ENCODE data around the gene SEC14L5.
A peak's percentile ranks its signal among the peaks of the same experiment; 100 is the strongest.
"Not testable (repeated sequence)": the region's sequence is repeated elsewhere in the genome, so short reads cannot be mapped to it uniquely, and the experiment has no call there.

SEC14L5 gene

GRCh38 chr16:5032748-5033167 is 74.6 kb downstream of the SEC14L5 start:
- H3K4me3 ChIP-seq (ENCODE audit: low read depth in 1 of 2, low read length in 2 of 2): peak overlapping the region; percentile 94 to 100
- H3K27ac ChIP-seq (ENCODE audit: low read length): no peak overlapping the region
- peaks cover 0 to 27% of the 10 kb centered on the region in 2 donors for H3K36me3 ChIP-seq (ENCODE audit: control insufficient read depth in 1 of 2, insufficient read depth in 2 of 2, low read length in 2 of 2)
- no peaks in the 10 kb centered on the region for H3K9me3 ChIP-seq (ENCODE audit: control insufficient read depth in 1 of 2, low read length in 2 of 2)
- peaks cover 6 to 27% of the 10 kb centered on the region in 2 donors for H3K4me1 ChIP-seq (ENCODE audit: control insufficient read depth in 1 of 2, insufficient read depth in 2 of 2, low read length in 2 of 2)
- no peaks in the 10 kb centered on the region for H3K27me3 ChIP-seq (ENCODE audit: low read depth, low read length)

- Histone ChIP-seq H3K9me3 (ENCODE audit: control insufficient read depth in 1 of 2, low read length in 2 of 2) (no peaks in the 10 kb centered on the region), H3K27me3 (ENCODE audit: low read depth, low read length) (no peaks in the 10 kb centered on the region), H3K27ac (ENCODE audit: low read length) (peak within 1 kb of the TSS; percentile 57), H3K4me3 (ENCODE audit: low read depth in 1 of 2, low read length in 2 of 2) (peak within 1 kb of the TSS; percentile 94 to 100), H3K4me1 (ENCODE audit: control insufficient read depth in 1 of 2, insufficient read depth in 2 of 2, low read length in 2 of 2) (peaks cover 6 to 27% of the 10 kb centered on the region in 2 donors), H3K36me3 (ENCODE audit: control insufficient read depth in 1 of 2, insufficient read depth in 2 of 2, low read length in 2 of 2) (peaks cover 0 to 20% of the 10 kb centered on the region in 2 donors)
These were observed 75.4 kb downstream of the SEC14L5 start, which contains the start of gene NAGPA for GRCh38 chr16:5033256-5034166. Gene NAGPA (minus strand): TSS chr16:5033935. CDS start chr16:5033914, 21 bp downstream.

GRCh38 chr16:5034167-5034523 is 76.0 kb downstream of the SEC14L5 start:
- peaks cover 6 to 27% of the 10 kb centered on the region in 2 donors for H3K4me1 ChIP-seq (ENCODE audit: control insufficient read depth in 1 of 2, insufficient read depth in 2 of 2, low read length in 2 of 2)
- H3K27me3 ChIP-seq (ENCODE audit: low read depth, low read length): no peaks in the 10 kb centered on the region
- H3K4me3 ChIP-seq (ENCODE audit: low read depth in 1 of 2, low read length in 2 of 2): peak overlapping the region; percentile 94 to 100
- H3K27ac ChIP-seq (ENCODE audit: low read length): peak overlapping the region; percentile 57
- H3K36me3 ChIP-seq (ENCODE audit: control insufficient read depth in 1 of 2, insufficient read depth in 2 of 2, low read length in 2 of 2): peaks cover 0 to 13% of the 10 kb centered on the region in 2 donors
- no peaks in the 10 kb centered on the region for H3K9me3 ChIP-seq (ENCODE audit: control insufficient read depth in 1 of 2, low read length in 2 of 2)

GRCh38 chr16:5035909-5036227 is 77.7 kb downstream of the SEC14L5 start:
- H3K27ac ChIP-seq (ENCODE audit: low read length): no peak overlapping the region
- peaks cover 6 to 27% of the 10 kb centered on the region in 2 donors for H3K4me1 ChIP-seq (ENCODE audit: control insufficient read depth in 1 of 2, insufficient read depth in 2 of 2, low read length in 2 of 2)
- H3K27me3 ChIP-seq (ENCODE audit: low read depth, low read length): no peaks in the 10 kb centered on the region
- H3K9me3 ChIP-seq (ENCODE audit: control insufficient read depth in 1 of 2, low read length in 2 of 2): no peaks in the 10 kb centered on the region
- H3K4me3 ChIP-seq (ENCODE audit: low read depth in 1 of 2, low read length in 2 of 2): no peak overlapping the region
- H3K36me3 ChIP-seq (ENCODE audit: control insufficient read depth in 1 of 2, insufficient read depth in 2 of 2, low read length in 2 of 2): no peaks in the 10 kb centered on the region

GRCh38 chr16:5036228-5037156 is 78.4 kb downstream of the SEC14L5 start:
- Histone ChIP-seq H3K4me3 (ENCODE audit: low read depth in 1 of 2, low read length in 2 of 2) (no peak overlapping the region), H3K27ac (ENCODE audit: low read length) (no peak overlapping the region), H3K36me3 (ENCODE audit: control insufficient read depth in 1 of 2, insufficient read depth in 2 of 2, low read length in 2 of 2) (no peaks in the 10 kb centered on the region), H3K4me1 (ENCODE audit: control insufficient read depth in 1 of 2, insufficient read depth in 2 of 2, low read length in 2 of 2) (peaks cover 6 to 27% of the 10 kb centered on the region in 2 donors), H3K27me3 (ENCODE audit: low read depth, low read length) (no peaks in the 10 kb centered on the region), H3K9me3 (ENCODE audit: control insufficient read depth in 1 of 2, low read length in 2 of 2) (no peaks in the 10 kb centered on the region)

- Histone ChIP-seq H3K4me3 (ENCODE audit: low read depth in 1 of 2, low read length in 2 of 2) (no peak overlapping the region), H3K36me3 (ENCODE audit: control insufficient read depth in 1 of 2, insufficient read depth in 2 of 2, low read length in 2 of 2) (no peaks in the 10 kb centered on the region), H3K9me3 (ENCODE audit: control insufficient read depth in 1 of 2, low read length in 2 of 2) (no peaks in the 10 kb centered on the region), H3K4me1 (ENCODE audit: control insufficient read depth in 1 of 2, insufficient read depth in 2 of 2, low read length in 2 of 2) (no peaks in the 10 kb centered on the region), H3K27ac (ENCODE audit: low read length) (no peak overlapping the region), H3K27me3 (ENCODE audit: low read depth, low read length) (no peaks in the 10 kb centered on the region)
These were observed 82.3 kb downstream of the SEC14L5 start for GRCh38 chr16:5040451-5040850.

- no peaks in the 10 kb centered on the region for H3K27me3 ChIP-seq (ENCODE audit: low read depth, low read length)
- H3K27ac ChIP-seq (ENCODE audit: low read length): no peak overlapping the region
- H3K4me1 ChIP-seq (ENCODE audit: control insufficient read depth in 1 of 2, insufficient read depth in 2 of 2, low read length in 2 of 2): no peaks in the 10 kb centered on the region
- no peak overlapping the region for H3K4me3 ChIP-seq (ENCODE audit: low read depth in 1 of 2, low read length in 2 of 2)
- H3K36me3 ChIP-seq (ENCODE audit: control insufficient read depth in 1 of 2, insufficient read depth in 2 of 2, low read length in 2 of 2): no peaks in the 10 kb centered on the region
- no peaks in the 10 kb centered on the region for H3K9me3 ChIP-seq (ENCODE audit: control insufficient read depth in 1 of 2, low read length in 2 of 2)
These were observed 83.5 kb downstream of the SEC14L5 start for GRCh38 chr16:5041600-5042133.

- H3K9me3 ChIP-seq (ENCODE audit: control insufficient read depth in 1 of 2, low read length in 2 of 2): no peaks in the 10 kb centered on the region
- no peak overlapping the region for H3K27ac ChIP-seq (ENCODE audit: low read length)
- H3K36me3 ChIP-seq (ENCODE audit: control insufficient read depth in 1 of 2, insufficient read depth in 2 of 2, low read length in 2 of 2): no peaks in the 10 kb centered on the region
- no peaks in the 10 kb centered on the region for H3K27me3 ChIP-seq (ENCODE audit: low read depth, low read length)
- H3K4me3 ChIP-seq (ENCODE audit: low read depth in 1 of 2, low read length in 2 of 2): no peak overlapping the region
- H3K4me1 ChIP-seq (ENCODE audit: control insufficient read depth in 1 of 2, insufficient read depth in 2 of 2, low read length in 2 of 2): no peaks in the 10 kb centered on the region
These were observed 84.5 kb downstream of the SEC14L5 start for GRCh38 chr16:5042574-5043171.

GRCh38 chr16:5044011-5044540 is 85.9 kb downstream of the SEC14L5 start:
- H3K4me3 ChIP-seq (ENCODE audit: low read depth in 1 of 2, low read length in 2 of 2): no peak overlapping the region
- H3K4me1 ChIP-seq (ENCODE audit: control insufficient read depth in 1 of 2, insufficient read depth in 2 of 2, low read length in 2 of 2): no peaks in the 10 kb centered on the region

GRCh38 chr16:5044581-5044980 is 86.5 kb downstream of the SEC14L5 start:
- not testable (repeated sequence) for H3K9me3 ChIP-seq (ENCODE audit: control insufficient read depth in 1 of 2, low read length in 2 of 2); H3K36me3 ChIP-seq (ENCODE audit: control insufficient read depth in 1 of 2, insufficient read depth in 2 of 2, low read length in 2 of 2); H3K27me3 ChIP-seq (ENCODE audit: low read depth, low read length)

More at GRCh38 chr16:5044011-5044540, 85.9 kb downstream of the SEC14L5 start:
- Histone ChIP-seq H3K27ac (ENCODE audit: low read length) (no peak overlapping the region), H3K36me3 (ENCODE audit: control insufficient read depth in 1 of 2, insufficient read depth in 2 of 2, low read length in 2 of 2) (no peaks in the 10 kb centered on the region), H3K9me3 (ENCODE audit: control insufficient read depth in 1 of 2, low read length in 2 of 2) (no peaks in the 10 kb centered on the region), H3K27me3 (ENCODE audit: low read depth, low read length) (no peaks in the 10 kb centered on the region)

More at GRCh38 chr16:5044581-5044980, 86.5 kb downstream of the SEC14L5 start:
- H3K4me1 ChIP-seq (ENCODE audit: control insufficient read depth in 1 of 2, insufficient read depth in 2 of 2, low read length in 2 of 2); H3K27ac ChIP-seq (ENCODE audit: low read length); H3K4me3 ChIP-seq (ENCODE audit: low read depth in 1 of 2, low read length in 2 of 2): not testable (repeated sequence)

Measured in muscle layer of duodenum (tissue), 2 donors.